Suprapubic skin (tissue), 4 donors: ENCODE results near the gene COL12A1.

Experiments used
- POLR2A ChIP-seq, 2 donors: fragments of 450-650 bp; IDR thresholded peaks; one replicate each; pipeline ENCODE4 v1.6.1; 2017; ENCODE audit warnings: antibody characterized with exemption in 2 of 2, mild to moderate bottlenecking in 2 of 2, moderate library complexity in 2 of 2
- POLR2AphosphoS5 ChIP-seq, 3 donors: sonication (generic); formaldehyde crosslinking; IDR thresholded peaks; one replicate each; pipeline ENCODE4 v1.6.1; 2017; ENCODE audit warnings: antibody characterized with exemption in 3 of 3
- TF ChIP-seq, protein P1 (sequence below), 2 donors: fragments of 200-600 bp in 1 of 2; fragments of 450-650 bp in 1 of 2; sonication (generic) in 1 of 2; IDR thresholded peaks; one replicate each; pipeline ENCODE4 v1.5.1; 2016 to 2019; ENCODE audit warnings: antibody characterized with exemption in 2 of 2, mild to moderate bottlenecking in 1 of 2, moderate library complexity in 1 of 2

DNA sequence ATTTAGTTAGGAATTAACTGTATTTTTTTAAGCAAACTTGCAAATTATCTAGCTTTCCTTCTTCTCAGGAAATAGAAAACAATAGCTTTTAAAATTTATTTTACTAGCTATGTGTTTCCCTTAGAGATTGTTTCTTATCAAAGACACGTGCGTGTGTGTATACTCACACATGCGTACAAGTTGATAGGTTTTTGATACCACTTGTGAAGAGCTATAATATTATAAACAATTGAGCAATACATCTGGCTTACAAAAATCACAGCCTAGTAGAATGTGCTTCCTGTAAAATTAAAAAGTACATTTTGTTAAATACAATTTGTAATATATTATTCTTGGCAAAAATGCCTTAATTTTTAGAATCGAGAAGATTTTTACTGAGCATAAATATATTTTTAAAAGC, 33.9 kb downstream of the COL12A1 start:
- TF ChIP-seq POLR2AphosphoS5 (IDR thresholded peaks at IDR 0.05) (no peak), POLR2A (IDR thresholded peaks at IDR 0.05) (no peak)
- TF ChIP-seq, protein P1, sequence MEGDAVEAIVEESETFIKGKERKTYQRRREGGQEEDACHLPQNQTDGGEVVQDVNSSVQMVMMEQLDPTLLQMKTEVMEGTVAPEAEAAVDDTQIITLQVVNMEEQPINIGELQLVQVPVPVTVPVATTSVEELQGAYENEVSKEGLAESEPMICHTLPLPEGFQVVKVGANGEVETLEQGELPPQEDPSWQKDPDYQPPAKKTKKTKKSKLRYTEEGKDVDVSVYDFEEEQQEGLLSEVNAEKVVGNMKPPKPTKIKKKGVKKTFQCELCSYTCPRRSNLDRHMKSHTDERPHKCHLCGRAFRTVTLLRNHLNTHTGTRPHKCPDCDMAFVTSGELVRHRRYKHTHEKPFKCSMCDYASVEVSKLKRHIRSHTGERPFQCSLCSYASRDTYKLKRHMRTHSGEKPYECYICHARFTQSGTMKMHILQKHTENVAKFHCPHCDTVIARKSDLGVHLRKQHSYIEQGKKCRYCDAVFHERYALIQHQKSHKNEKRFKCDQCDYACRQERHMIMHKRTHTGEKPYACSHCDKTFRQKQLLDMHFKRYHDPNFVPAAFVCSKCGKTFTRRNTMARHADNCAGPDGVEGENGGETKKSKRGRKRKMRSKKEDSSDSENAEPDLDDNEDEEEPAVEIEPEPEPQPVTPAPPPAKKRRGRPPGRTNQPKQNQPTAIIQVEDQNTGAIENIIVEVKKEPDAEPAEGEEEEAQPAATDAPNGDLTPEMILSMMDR (IDR thresholded peaks at IDR 0.05), result no peak
